Right lobe of liver (tissue), 6 donors: ENCODE results near the gene CCSAP. TPM values are rescaled to one million over a fixed set of nuclear protein-coding genes. Genes with fewer than 3 reads are reported as not detected.
"Not testable (repeated sequence)": the region's sequence is repeated elsewhere in the genome, so short reads cannot be mapped to it uniquely, and the experiment has no call there.

Source experiments
- ATAC-seq, 4 donors: fragments of 200-7000 bp; cut with Tn5 transposase; one replicate each; pipeline ENCODE4 v1.9.1; 2020; ENCODE audit warnings: mild to moderate bottlenecking in 4 of 4, moderate library complexity in 4 of 4
- DNase-seq, 3 donors: peaks; one replicate each; pipeline ENCODE4 v3.0.0-alpha.2; 2020
- H3K27ac ChIP-seq, 3 donors: fragments of 200-600 bp; one replicate each; pipeline ENCODE4 v1.8.0; 2022
- H3K27me3 ChIP-seq, 2 donors: fragments of 200-600 bp; one replicate each; pipeline ENCODE4 v1.8.0; 2022
- H3K36me3 ChIP-seq, 4 donors: fragments of 200-600 bp; sonication (generic) in 1 of 4; one replicate each; pipeline versions ENCODE4 v1.5.1 to v1.8.0; 2017 to 2022; ENCODE audit warnings: control low read depth in 1 of 4
- H3K4me1 ChIP-seq, 4 donors: fragments of 200-600 bp; sonication (generic) in 1 of 4; one replicate each; pipeline versions ENCODE4 v1.5.1 to v1.8.0; 2017 to 2022; ENCODE audit warnings: control low read depth in 1 of 4
- H3K4me3 ChIP-seq, 3 donors: fragments of 200-600 bp; one replicate each; pipeline ENCODE4 v1.8.0; 2022
- H3K9me3 ChIP-seq, 4 donors: fragments of 200-600 bp; sonication (generic) in 1 of 4; one replicate each; pipeline versions ENCODE4 v1.5.1 to v1.8.0; 2017 to 2022; ENCODE audit warnings: control low read depth in 1 of 4
- CTCF ChIP-seq, 4 donors: fragments of 200-600 bp in 3 of 4; fragments of 450-650 bp in 1 of 4; IDR thresholded peaks; one replicate each; pipeline versions ENCODE4 v1.5.1 to v1.8.0; 2016 to 2022; ENCODE audit warnings: antibody characterized with exemption in 4 of 4, mild to moderate bottlenecking in 2 of 4
- POLR2A ChIP-seq: fragments of 450-650 bp; IDR thresholded peaks from one replicate; pipeline ENCODE4 v1.6.1; 2017; ENCODE audit warnings: antibody characterized with exemption, mild to moderate bottlenecking
- WGBS: methylation state at CpG from one replicate; pipeline ENCODE4 v1.1.6; 2018; ENCODE audit warnings: low coverage, low lambda C conversion rate; ENCODE audit not compliant: insufficient coverage; ENCODE audit errors: missing lambda C conversion rate; 5-methylcytosine and 5-hydroxymethylcytosine counted together
- intact Hi-C, 2 donors: fragments of 100-400 bp; cut with DNase I; formaldehyde crosslinking; loops; one replicate each; pipeline versions ENCODE4 v1.11.2 to v1.14.1; 2022
- total RNA-seq, 6 experiments: library from RNA; depleted of rRNA in 2 of 6; stranded (reverse); fragments of >200 nt in 2 of 6; fragmentation: NEBNext Ultra II Directional in 3 of 6; extraction: Animal tissue kit (Norgen Biotek cat#: 25700) in 3 of 6; gene quantifications; one replicate each; pipeline versions ENCODE4 v1.1.0 to v1.2.4, GENCODE V29; 2016 to 2023
- donor health status: DM: no; HTN: yes; CAD: no.
- donor health status: DM: no; HTN: no; CAD: no.
- donor health status: DM: no; HTN: no; CAD: no.
- donor health status: DM: no; HTN: yes; CAD: no.
- donor health status: DM: no; HTN: yes; CAD: no.

Gene CCSAP
- total RNA-seq, 6 experiments from 2014 or later, result 1.4 to 3.2 (median 1.7) TPM

GRCh38 chr1:229293528-229294204, 49.2 kb downstream of the CCSAP start:
- Histone ChIP-seq H3K9me3 (no peaks in the 10 kb centered on the region), H3K27ac (no peak overlapping the region), H3K4me3 (no peak overlapping the region), H3K4me1 (peaks cover 0 to 8% (median 2%) of the 10 kb centered on the region in 4 donors), H3K36me3 (peaks cover 0 to 7% (median 4%) of the 10 kb centered on the region in 4 donors), H3K27me3 (no peaks in the 10 kb centered on the region)
- 89% methylated on average over 5 of the region's 10 CpGs for WGBS
- intact Hi-C loops, result no loop called here
- no peak for TF ChIP-seq POLR2A
- TF ChIP-seq CTCF (IDR thresholded peaks at IDR 0.05), result no peak
- DNase-seq (no peak), ATAC-seq (no peak)

GRCh38 chr1:229291686-229292085, 51.2 kb downstream of the CCSAP start:
- H3K36me3 ChIP-seq, H3K27me3 ChIP-seq, H3K27ac ChIP-seq, H3K9me3 ChIP-seq, ATAC-seq, DNase-seq, H3K4me3 ChIP-seq, H3K4me1 ChIP-seq, intact Hi-C loops: not testable (repeated sequence)
- 90% methylated on average over 3 of the region's 4 CpGs for WGBS

- WGBS, result 84% methylated on average over 1 of the region's 1 CpG
- no peak for TF ChIP-seq CTCF (IDR thresholded peaks at IDR 0.05)
- TF ChIP-seq POLR2A, result no peak
- no peak for ATAC-seq
- no peak for DNase-seq
- H3K4me1 ChIP-seq, result peaks cover 0 to 17% (median 4%) of the 10 kb centered on the region in 4 donors
- H3K27ac ChIP-seq, result no peak overlapping the region
- intact Hi-C loops, result no loop called here
- no peaks in the 10 kb centered on the region for H3K27me3 ChIP-seq
- H3K9me3 ChIP-seq, result no peaks in the 10 kb centered on the region
- H3K36me3 ChIP-seq, result peaks cover 0 to 7% (median 4%) of the 10 kb centered on the region in 4 donors
- no peak overlapping the region for H3K4me3 ChIP-seq
Measured at GRCh38 chr1:229288516-229288915, 54.3 kb downstream of the CCSAP start.

DNA sequence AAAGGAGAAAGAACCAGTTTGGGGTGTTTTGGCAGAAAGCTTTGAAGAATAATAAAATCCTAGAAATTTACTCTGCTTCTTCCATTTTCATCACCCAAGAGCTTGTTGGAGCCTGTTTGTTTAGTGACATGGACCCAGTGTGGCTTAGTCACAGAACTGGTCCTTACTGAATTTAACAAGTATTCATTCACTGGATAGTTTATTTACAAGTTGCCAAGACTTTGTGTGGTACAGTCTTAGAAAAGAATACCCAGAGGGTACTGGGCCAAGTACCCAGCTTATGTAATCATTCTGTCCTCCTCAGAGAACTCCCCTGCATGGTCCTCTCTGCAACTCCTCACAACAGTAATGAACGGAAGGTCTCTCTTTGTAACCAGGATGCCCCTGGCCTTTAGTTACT, 55.6 kb downstream of the CCSAP start:
- peaks cover 0 to 26% (median 4%) of the 10 kb centered on the region in 4 donors for H3K4me1 ChIP-seq
- ATAC-seq, result no peak
- H3K4me3 ChIP-seq, result no peak overlapping the region
- no peaks in the 10 kb centered on the region for H3K27me3 ChIP-seq
- H3K27ac ChIP-seq, result no peak overlapping the region
- TF ChIP-seq CTCF (IDR thresholded peaks at IDR 0.05) (no peak), POLR2A (no peak)
- WGBS, result 100% methylated on average over 1 of the region's 1 CpG
- H3K9me3 ChIP-seq, result no peaks in the 10 kb centered on the region
- DNase-seq, result no peak
- intact Hi-C loops, result no loop called here
- peaks cover 0 to 7% (median 4%) of the 10 kb centered on the region in 4 donors for H3K36me3 ChIP-seq

- ATAC-seq (no peak), DNase-seq (no peak)
- Histone ChIP-seq H3K4me3 (no peak overlapping the region), H3K27me3 (no peaks in the 10 kb centered on the region), H3K27ac (no peak overlapping the region), H3K4me1 (peaks cover 0 to 26% (median 4%) of the 10 kb centered on the region in 4 donors), H3K36me3 (peaks cover 0 to 7% (median 4%) of the 10 kb centered on the region in 4 donors), H3K9me3 (no peaks in the 10 kb centered on the region)
- no peak for TF ChIP-seq CTCF (IDR thresholded peaks at IDR 0.05)
- no peak for TF ChIP-seq POLR2A
- 42% methylated on average over 2 of the region's 2 CpGs for WGBS
- intact Hi-C loops, result no loop called here
Measured at GRCh38 chr1:229286099-229286766, 56.6 kb downstream of the CCSAP start.
